Measurements from ENCODE around the gene ITGB3. TPM values are rescaled to one million over a fixed set of nuclear protein-coding genes. Genes with fewer than 3 reads are reported as not detected.

Gene ITGB3
- total and polyA plus RNA-seq, 10 of the 15 experiments (the other 5 are each of a cell fraction or from before 2014, with no cell fraction given): 0.69 to 22.8 (median 13.6) TPM

GRCh38 chr17:47204722-47205418, 48.8 kb upstream of the ITGB3 start (continued):
- TF ChIP-seq MEF2A (IDR thresholded peaks at IDR 0.05; ENCODE audit: insufficient read depth, low read depth, low read length) (no peak), BHLHE40 (IDR thresholded peaks at IDR 0.05; ENCODE audit: borderline replicate concordance in 1 of 2, low read depth in 2 of 2, low read length in 1 of 2) (0 out of 4 replicates have a peak, but pooled peaks have one; percentile 3 to 26), NFXL1 (IDR thresholded peaks at IDR 0.05; ENCODE audit: borderline replicate concordance) (no peak), RB1 (IDR thresholded peaks at IDR 0.05; ENCODE audit: borderline replicate concordance) (no peak), NFYA (IDR thresholded peaks at IDR 0.05; ENCODE audit: borderline replicate concordance, low read depth, low read length) (no peak), SMAD5 (IDR thresholded peaks at IDR 0.05; ENCODE audit: low read depth) (no peak), ATF7 (IDR thresholded peaks at IDR 0.05; ENCODE audit: low read depth) (peak; percentile 86), ZBTB4 (CRISPR knock-in tag; IDR thresholded peaks at IDR 0.05) (no peak), ZBTB33 (IDR thresholded peaks at IDR 0.05) (no peak), IKZF1 (conservative IDR thresholded peaks at IDR 0.05) (no peak), LARP7 (IDR thresholded peaks at IDR 0.05) (0 out of 2 replicates have a peak, but pooled peaks have one; percentile 18), STAT3 (IDR thresholded peaks at IDR 0.05; ENCODE audit: low read depth, low read length) (no peak), PAX5 (IDR thresholded peaks at IDR 0.05; ENCODE audit: borderline replicate concordance, low read depth, low read length) (0 out of 2 replicates have a peak, but pooled peaks have one; percentile 25), E2F8 (IDR thresholded peaks at IDR 0.05; ENCODE audit: low read depth, partially characterized antibody) (no peak), TARDBP (IDR thresholded peaks at IDR 0.05; ENCODE audit: borderline replicate concordance) (no peak), PAX8 (IDR thresholded peaks at IDR 0.05) (no peak), ASH2L (IDR thresholded peaks at IDR 0.05; ENCODE audit: borderline replicate concordance, low read depth) (0 out of 2 replicates have a peak, but pooled peaks have one; percentile 14), DPF2 (IDR thresholded peaks at IDR 0.05) (no peak), SUPT20H (IDR thresholded peaks at IDR 0.05; ENCODE audit: borderline replicate concordance, control insufficient read depth, low read depth, low read length) (no peak), ESRRA (IDR thresholded peaks at IDR 0.05; ENCODE audit: low read length) (no peak), IKZF2 (IDR thresholded peaks at IDR 0.05) (no peak), BMI1 (IDR thresholded peaks at IDR 0.05; ENCODE audit: borderline replicate concordance) (no peak)
